Mesothelial cell of epicardium (in vitro differentiated cells): ENCODE data around the gene ANO2. TPM values are rescaled to one million over a fixed set of nuclear protein-coding genes. Genes with fewer than 3 reads are reported as not detected.
A peak's percentile ranks its signal among the peaks of the same experiment; 100 is the strongest.

Source experiments
- DNase-seq, 2 experiments: peaks; one replicate each; pipeline ENCODE4 v3.0.0; 2021; ENCODE audit warnings: low spot score in 2 of 2; ENCODE audit not compliant: unreplicated experiment in 2 of 2
- H3K27ac Mint-ChIP-seq: 2 replicates; pipeline ENCODE4 v1.8.0; 2021; ENCODE audit warnings: mixed read lengths
- H3K27me3 Mint-ChIP-seq: 2 replicates; pipeline ENCODE4 v1.8.0; 2021; ENCODE audit warnings: low read depth, mixed read lengths
- H3K36me3 Mint-ChIP-seq: 2 replicates; pipeline ENCODE4 v1.8.0; 2021; ENCODE audit warnings: mixed read lengths
- H3K4me1 Mint-ChIP-seq: 2 replicates; pipeline ENCODE4 v1.8.0; 2021; ENCODE audit warnings: mixed read lengths
- H3K4me3 Mint-ChIP-seq: 2 replicates; pipeline ENCODE4 v1.8.0; 2021; ENCODE audit warnings: mild to moderate bottlenecking, moderate library complexity, mixed read lengths
- H3K9me3 Mint-ChIP-seq: 2 replicates; pipeline ENCODE4 v1.8.0; 2021; ENCODE audit warnings: mixed read lengths
- CTCF ChIP-seq: fragments of 200-600 bp; sonication (generic); IDR thresholded peaks from one replicate; pipeline ENCODE4 v1.5.0; 2021; ENCODE audit warnings: antibody characterized with exemption; ENCODE audit not compliant: unreplicated experiment
- total RNA-seq: library from RNA; stranded (reverse); gene quantifications from 3 replicates; pipeline ENCODE4 v1.2.1, GENCODE V29; 2021

ANO2 gene
- total RNA-seq, 1 donor from 2014 or later: 6.3 TPM

- Mint-ChIP-seq H3K4me3 (no peak overlapping the region), H3K4me1 (no peaks in the 10 kb centered on the region), H3K27ac (no peak overlapping the region), H3K27me3 (peaks cover 8% of the 10 kb centered on the region), H3K9me3 (no peaks in the 10 kb centered on the region), H3K36me3 (no peaks in the 10 kb centered on the region)
- DNase-seq: no peak
- TF ChIP-seq CTCF: no peak
Measured at GRCh38 chr12:5796959-5797225, 148.2 kb downstream of the ANO2 start.

- peak; percentile 37 to 70 for DNase-seq
- H3K27me3 Mint-ChIP-seq: peaks cover 8% of the 10 kb centered on the region
- no peaks in the 10 kb centered on the region for H3K36me3 Mint-ChIP-seq
Measured at GRCh38 chr12:5796171-5796958, 148.7 kb downstream of the ANO2 start.

GRCh38 chr12:5794156-5794555 is 150.9 kb downstream of the ANO2 start:
- no peak for DNase-seq

More at GRCh38 chr12:5796171-5796958, 148.7 kb downstream of the ANO2 start:
- no peaks in the 10 kb centered on the region for H3K4me1 Mint-ChIP-seq
- no peaks in the 10 kb centered on the region for H3K9me3 Mint-ChIP-seq
- TF ChIP-seq CTCF: peak; percentile 72
- H3K27ac Mint-ChIP-seq: no peak overlapping the region
- no peak overlapping the region for H3K4me3 Mint-ChIP-seq

GRCh38 chr12:5792343-5792742 is 152.7 kb downstream of the ANO2 start:
- peaks cover 8% of the 10 kb centered on the region for H3K27me3 Mint-ChIP-seq
- H3K27ac Mint-ChIP-seq: no peak overlapping the region
- no peaks in the 10 kb centered on the region for H3K4me1 Mint-ChIP-seq
- TF ChIP-seq CTCF: no peak
- no peak overlapping the region for H3K4me3 Mint-ChIP-seq
- no peak for DNase-seq
- H3K36me3 Mint-ChIP-seq: no peaks in the 10 kb centered on the region
- H3K9me3 Mint-ChIP-seq: peaks cover 3% of the 10 kb centered on the region

More at GRCh38 chr12:5794156-5794555, 150.9 kb downstream of the ANO2 start:
- no peak for TF ChIP-seq CTCF
- H3K27ac Mint-ChIP-seq: no peak overlapping the region
- H3K4me1 Mint-ChIP-seq: no peaks in the 10 kb centered on the region
- no peaks in the 10 kb centered on the region for H3K36me3 Mint-ChIP-seq
- peaks cover 8% of the 10 kb centered on the region for H3K27me3 Mint-ChIP-seq
- no peaks in the 10 kb centered on the region for H3K9me3 Mint-ChIP-seq
- H3K4me3 Mint-ChIP-seq: no peak overlapping the region

GRCh38 chr12:5789469-5789968 is 155.5 kb downstream of the ANO2 start:
- peaks cover 8% of the 10 kb centered on the region for H3K27me3 Mint-ChIP-seq

More at GRCh38 chr12:5789469-5789968, 155.5 kb downstream of the ANO2 start:
- no peaks in the 10 kb centered on the region for H3K36me3 Mint-ChIP-seq
- H3K9me3 Mint-ChIP-seq: peaks cover 3% of the 10 kb centered on the region
- H3K4me1 Mint-ChIP-seq: no peaks in the 10 kb centered on the region
- H3K27ac Mint-ChIP-seq: no peak overlapping the region
- no peak for DNase-seq
- no peak overlapping the region for H3K4me3 Mint-ChIP-seq
- no peak for TF ChIP-seq CTCF
